NCI-H187 (cell line): ENCODE results near the gene CAMTA1.
A peak's percentile ranks its signal among the peaks of the same experiment; 100 is the strongest.

ENCODE experiments used
- DNase-seq, 2 experiments: peaks; one replicate each; lab custom pipeline; 2025; lab: John Stamatoyannopoulos, UW

Gene CAMTA1

GRCh38 chr1:6958407-6959030 lies 173.3 kb downstream of the CAMTA1 start:
- no peak for DNase-seq

GRCh38 chr1:6959491-6959890 lies 174.2 kb downstream of the CAMTA1 start:
- DNase-seq, result no peak

GRCh38 chr1:6960291-6960811 lies 175.1 kb downstream of the CAMTA1 start:
- DNase-seq, result peak in 1 of 2 experiments; percentile 40

GRCh38 chr1:6960860-6961259 lies 175.6 kb downstream of the CAMTA1 start:
- DNase-seq, result no peak

GRCh38 chr1:6961289-6961688 lies 176.0 kb downstream of the CAMTA1 start:
- DNase-seq, result no peak

- no peak for DNase-seq
Observed at GRCh38 chr1:6961905-6962477, 176.7 kb downstream of the CAMTA1 start.

- peak in 1 of 2 experiments; percentile 97 for DNase-seq
Observed at GRCh38 chr1:6962478-6962995, 177.3 kb downstream of the CAMTA1 start.

- peak; percentile 96 to 97 for DNase-seq
Observed at GRCh38 chr1:6962996-6963911, 178.0 kb downstream of the CAMTA1 start.

GRCh38 chr1:6963912-6964307 lies 178.7 kb downstream of the CAMTA1 start:
- DNase-seq, result no peak

- DNase-seq, result no peak
Observed at GRCh38 chr1:6965083-6965934, 180.1 kb downstream of the CAMTA1 start.

GRCh38 chr1:6965935-6966241 lies 180.6 kb downstream of the CAMTA1 start:
- DNase-seq, result no peak

GRCh38 chr1:6966326-6966725 lies 181.1 kb downstream of the CAMTA1 start:
- DNase-seq, result no peak

- DNase-seq, result no peak
Observed at GRCh38 chr1:6967431-6968111, 182.3 kb downstream of the CAMTA1 start.

GRCh38 chr1:6969106-6969505 lies 183.9 kb downstream of the CAMTA1 start:
- no peak for DNase-seq

GRCh38 chr1:6969762-6970161 lies 184.5 kb downstream of the CAMTA1 start:
- no peak for DNase-seq

GRCh38 chr1:6970221-6970620 lies 185.0 kb downstream of the CAMTA1 start:
- DNase-seq, result no peak

- DNase-seq, result no peak
Observed at GRCh38 chr1:6971048-6971447, 185.8 kb downstream of the CAMTA1 start.

- no peak for DNase-seq
Observed at GRCh38 chr1:6971699-6972098, 186.4 kb downstream of the CAMTA1 start.

GRCh38 chr1:6972399-6972798 lies 187.1 kb downstream of the CAMTA1 start:
- no peak for DNase-seq

GRCh38 chr1:6975331-6976043 lies 190.2 kb downstream of the CAMTA1 start:
- no peak for DNase-seq

GRCh38 chr1:6976044-6976375 lies 190.8 kb downstream of the CAMTA1 start:
- no peak for DNase-seq
